ENCODE data around the gene BEAN1.

DNA sequence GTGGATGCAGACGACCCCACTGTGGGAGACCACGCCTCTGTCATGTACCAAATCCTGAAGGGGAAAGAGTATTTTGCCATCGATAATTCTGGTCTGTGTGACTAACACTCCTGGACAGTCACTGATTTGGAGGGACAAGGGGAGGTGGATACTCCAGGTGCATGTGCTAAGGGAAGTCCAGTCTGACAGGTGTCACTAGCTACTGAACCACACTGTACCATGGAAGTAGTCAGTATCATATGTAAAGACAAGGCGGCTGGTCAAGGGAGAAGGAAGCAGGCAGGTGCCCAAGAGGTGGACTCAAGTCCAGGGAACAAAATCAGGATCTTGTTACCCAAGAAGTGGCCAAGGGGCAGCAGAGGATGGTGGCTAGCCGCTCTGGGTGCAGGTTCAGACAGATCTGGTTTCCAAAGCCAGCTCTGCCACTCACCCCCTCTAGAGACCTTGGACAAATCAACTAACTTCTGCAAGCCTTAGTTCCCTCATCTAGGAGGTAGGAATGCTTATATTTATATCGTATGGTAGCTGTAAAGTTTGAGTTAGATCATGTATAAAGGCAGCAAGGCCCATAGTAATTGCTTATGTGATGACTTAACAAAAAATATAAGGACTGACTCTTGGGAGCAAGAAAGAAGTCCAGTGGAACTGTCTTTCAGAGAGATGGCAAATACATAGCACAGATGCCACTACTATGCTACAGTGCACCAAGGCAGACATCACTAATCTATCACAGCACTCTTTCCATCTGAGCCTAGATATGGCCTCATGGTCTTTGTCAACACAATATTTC is 38.5 kb upstream of the BEAN1 start:
- no peak for TF ChIP-seq POLR2A (IDR thresholded peaks at IDR 0.05)
- TF ChIP-seq, protein P1, sequence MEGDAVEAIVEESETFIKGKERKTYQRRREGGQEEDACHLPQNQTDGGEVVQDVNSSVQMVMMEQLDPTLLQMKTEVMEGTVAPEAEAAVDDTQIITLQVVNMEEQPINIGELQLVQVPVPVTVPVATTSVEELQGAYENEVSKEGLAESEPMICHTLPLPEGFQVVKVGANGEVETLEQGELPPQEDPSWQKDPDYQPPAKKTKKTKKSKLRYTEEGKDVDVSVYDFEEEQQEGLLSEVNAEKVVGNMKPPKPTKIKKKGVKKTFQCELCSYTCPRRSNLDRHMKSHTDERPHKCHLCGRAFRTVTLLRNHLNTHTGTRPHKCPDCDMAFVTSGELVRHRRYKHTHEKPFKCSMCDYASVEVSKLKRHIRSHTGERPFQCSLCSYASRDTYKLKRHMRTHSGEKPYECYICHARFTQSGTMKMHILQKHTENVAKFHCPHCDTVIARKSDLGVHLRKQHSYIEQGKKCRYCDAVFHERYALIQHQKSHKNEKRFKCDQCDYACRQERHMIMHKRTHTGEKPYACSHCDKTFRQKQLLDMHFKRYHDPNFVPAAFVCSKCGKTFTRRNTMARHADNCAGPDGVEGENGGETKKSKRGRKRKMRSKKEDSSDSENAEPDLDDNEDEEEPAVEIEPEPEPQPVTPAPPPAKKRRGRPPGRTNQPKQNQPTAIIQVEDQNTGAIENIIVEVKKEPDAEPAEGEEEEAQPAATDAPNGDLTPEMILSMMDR (IDR thresholded peaks at IDR 0.05) = no peak

Data from esophagus squamous epithelium (tissue), 4 donors.